WTC11 (cell line): ENCODE measurements around the gene IFT88. TPM values are rescaled to one million over a fixed set of nuclear protein-coding genes. Genes with fewer than 3 reads are reported as not detected.

Source experiments
- ATAC-seq: fragments of 200-7000 bp; cut with Tn5 transposase; 2 replicates; pipeline ENCODE4 v1.10.0; 2021; ENCODE audit warnings: mild to moderate bottlenecking, moderate library complexity
- CTCF ChIA-PET: fragments of 300-600 bp; sonication (Branson Sonifier 250); formaldehyde crosslinking; loops from one replicate; lab custom pipeline; 2021; ENCODE audit warnings: antibody characterized with exemption; lab: Charles Lee
- POLR2A ChIA-PET: fragments of 350-600 bp; sonication (Branson Sonifier 250); formaldehyde crosslinking; loops from one replicate; lab custom pipeline; 2021; ENCODE audit warnings: antibody characterized with exemption; lab: Charles Lee
- DNase-seq: peaks from one replicate; pipeline ENCODE4 v3.0.0; 2021; ENCODE audit warnings: low spot score
- H3K27ac Mint-ChIP-seq: 2 replicates; pipeline ENCODE4 v1.8.0; 2021; ENCODE audit warnings: mixed read lengths
- H3K27me3 Mint-ChIP-seq: 2 replicates; pipeline ENCODE4 v1.8.0; 2021; ENCODE audit warnings: low read depth, mild to moderate bottlenecking, moderate library complexity, mixed read lengths
- H3K36me3 Mint-ChIP-seq: 2 replicates; pipeline ENCODE4 v1.8.0; 2021; ENCODE audit warnings: mixed read lengths
- H3K4me1 Mint-ChIP-seq: 2 replicates; pipeline ENCODE4 v1.8.0; 2022; ENCODE audit warnings: mixed read lengths
- H3K4me3 Mint-ChIP-seq: 2 replicates; pipeline ENCODE4 v1.8.0; 2021; ENCODE audit warnings: mild to moderate bottlenecking, moderate library complexity, mixed read lengths
- H3K9me3 Mint-ChIP-seq: 2 replicates; pipeline ENCODE4 v1.8.0; 2021; ENCODE audit warnings: mixed read lengths
- ATF3 ChIP-seq: sonication (generic); formaldehyde crosslinking; conservative IDR thresholded peaks from 2 replicates; pipeline ENCODE4 v1.8.1; 2022; ENCODE audit warnings: mild to moderate bottlenecking, missing genetic modification reagents
- CBFB ChIP-seq: sonication (generic); formaldehyde crosslinking; IDR thresholded peaks from 2 replicates; pipeline ENCODE4 v1.8.1; 2022; ENCODE audit warnings: mild to moderate bottlenecking, low read depth, missing genetic modification reagents
- ESRRA ChIP-seq: sonication (generic); formaldehyde crosslinking; IDR thresholded peaks from 2 replicates; pipeline ENCODE4 v1.8.1; 2022; ENCODE audit warnings: mild to moderate bottlenecking, missing genetic modification reagents, borderline replicate concordance
- GRHL2 ChIP-seq: fragments of 250-450 bp; sonication (Bioruptor Pico); IDR thresholded peaks from 2 replicates; pipeline ENCODE4 v1.8.0; 2022; ENCODE audit warnings: mild to moderate bottlenecking, moderate library complexity; ENCODE audit not compliant: insufficient replicate concordance, severe bottlenecking
- GTF2I ChIP-seq: fragments of 250-450 bp; sonication (Bioruptor Pico); conservative IDR thresholded peaks from 2 replicates; pipeline ENCODE4 v1.4.0; 2021; ENCODE audit warnings: mild to moderate bottlenecking
- KAT7 ChIP-seq: sonication (generic); formaldehyde crosslinking; IDR thresholded peaks from 2 replicates; pipeline ENCODE4 v1.8.1; 2023; ENCODE audit warnings: missing genetic modification reagents, mild to moderate bottlenecking, borderline replicate concordance
- MYBL2 ChIP-seq: sonication (generic); formaldehyde crosslinking; IDR thresholded peaks from 2 replicates; pipeline ENCODE4 v1.8.1; 2023; ENCODE audit warnings: mild to moderate bottlenecking, moderate library complexity, missing genetic modification reagents
- NFATC4 ChIP-seq: fragments of 250-450 bp; sonication (Bioruptor Pico); IDR thresholded peaks from 2 replicates; pipeline ENCODE4 v1.9.0; 2021; ENCODE audit warnings: mild to moderate bottlenecking
- NR3C1 ChIP-seq: sonication (generic); formaldehyde crosslinking; conservative IDR thresholded peaks from 2 replicates; pipeline ENCODE4 v1.8.1; 2023; ENCODE audit warnings: low read depth, mild to moderate bottlenecking, missing genetic modification reagents
- SOX15 ChIP-seq: fragments of 250-450 bp; sonication (Bioruptor Pico); IDR thresholded peaks from 2 replicates; pipeline ENCODE4 v1.9.0; 2021; ENCODE audit warnings: mild to moderate bottlenecking
- TCF7 ChIP-seq: sonication (generic); formaldehyde crosslinking; IDR thresholded peaks from 2 replicates; pipeline ENCODE4 v1.8.0; 2022; ENCODE audit warnings: mild to moderate bottlenecking, low read depth, missing genetic modification reagents, moderate library complexity
- TP53 ChIP-seq: sonication (generic); formaldehyde crosslinking; IDR thresholded peaks from 2 replicates; pipeline ENCODE4 v1.8.1; 2023; ENCODE audit warnings: mild to moderate bottlenecking, missing genetic modification reagents
- ZNF263 ChIP-seq: sonication (generic); formaldehyde crosslinking; IDR thresholded peaks from 2 replicates; pipeline ENCODE4 v1.8.1; 2022; ENCODE audit warnings: low read depth, mild to moderate bottlenecking, moderate library complexity, missing genetic modification reagents
- ZNF317 ChIP-seq: sonication (generic); formaldehyde crosslinking; IDR thresholded peaks from 2 replicates; pipeline ENCODE4 v1.8.1; 2023; ENCODE audit warnings: low read depth, mild to moderate bottlenecking, moderate library complexity, missing genetic modification reagents, borderline replicate concordance
- ZNF423 ChIP-seq: fragments of 250-450 bp; sonication (Bioruptor Pico); IDR thresholded peaks from 2 replicates; pipeline ENCODE4 v2.1.2; 2022; ENCODE audit warnings: mild to moderate bottlenecking, moderate library complexity
- ZNF532 ChIP-seq: fragments of 250-450 bp; sonication (Bioruptor Pico); IDR thresholded peaks from 2 replicates; pipeline ENCODE4 v1.9.0; 2021; ENCODE audit warnings: mild to moderate bottlenecking, borderline replicate concordance
- total RNA-seq: library from RNA; stranded (reverse); gene quantifications from 3 replicates; pipeline ENCODE4 v1.2.3, GENCODE V29; 2021
- TF ChIP-seq, protein P1 (sequence below): sonication (generic); formaldehyde crosslinking; IDR thresholded peaks from 2 replicates; pipeline ENCODE4 v1.8.1; 2022; ENCODE audit warnings: low read depth, missing genetic modification reagents, borderline replicate concordance
- TF ChIP-seq, protein P2 (sequence below): sonication (generic); formaldehyde crosslinking; IDR thresholded peaks from 2 replicates; pipeline ENCODE4 v1.8.0; 2022; ENCODE audit warnings: mild to moderate bottlenecking, missing genetic modification reagents
- TF ChIP-seq, protein P3 (sequence below): sonication (generic); formaldehyde crosslinking; IDR thresholded peaks from 2 replicates; pipeline ENCODE4 v1.8.0; 2023; ENCODE audit warnings: missing genetic modification reagents
- TF ChIP-seq, protein P4 (sequence below): fragments of 250-450 bp; sonication (Bioruptor Pico); IDR thresholded peaks from 2 replicates; pipeline ENCODE4 v1.9.0; 2021; ENCODE audit warnings: mild to moderate bottlenecking

IFT88 gene
- total RNA-seq, 1 experiment from 2014 or later: 6.5 TPM

- DNase-seq (no peak), ATAC-seq (no peak)
- no peak for TF ChIP-seq KAT7
- TF ChIP-seq, protein P1, sequence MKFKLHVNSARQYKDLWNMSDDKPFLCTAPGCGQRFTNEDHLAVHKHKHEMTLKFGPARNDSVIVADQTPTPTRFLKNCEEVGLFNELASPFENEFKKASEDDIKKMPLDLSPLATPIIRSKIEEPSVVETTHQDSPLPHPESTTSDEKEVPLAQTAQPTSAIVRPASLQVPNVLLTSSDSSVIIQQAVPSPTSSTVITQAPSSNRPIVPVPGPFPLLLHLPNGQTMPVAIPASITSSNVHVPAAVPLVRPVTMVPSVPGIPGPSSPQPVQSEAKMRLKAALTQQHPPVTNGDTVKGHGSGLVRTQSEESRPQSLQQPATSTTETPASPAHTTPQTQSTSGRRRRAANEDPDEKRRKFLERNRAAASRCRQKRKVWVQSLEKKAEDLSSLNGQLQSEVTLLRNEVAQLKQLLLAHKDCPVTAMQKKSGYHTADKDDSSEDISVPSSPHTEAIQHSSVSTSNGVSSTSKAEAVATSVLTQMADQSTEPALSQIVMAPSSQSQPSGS: no peak
- TF ChIP-seq TP53 (CRISPR knock-in tag): no peak
- no peak for TF ChIP-seq CBFB (CRISPR knock-in tag)
- no peak for TF ChIP-seq ZNF317 (CRISPR knock-in tag)
- no peak for TF ChIP-seq ZNF263
- TF ChIP-seq, protein P2, sequence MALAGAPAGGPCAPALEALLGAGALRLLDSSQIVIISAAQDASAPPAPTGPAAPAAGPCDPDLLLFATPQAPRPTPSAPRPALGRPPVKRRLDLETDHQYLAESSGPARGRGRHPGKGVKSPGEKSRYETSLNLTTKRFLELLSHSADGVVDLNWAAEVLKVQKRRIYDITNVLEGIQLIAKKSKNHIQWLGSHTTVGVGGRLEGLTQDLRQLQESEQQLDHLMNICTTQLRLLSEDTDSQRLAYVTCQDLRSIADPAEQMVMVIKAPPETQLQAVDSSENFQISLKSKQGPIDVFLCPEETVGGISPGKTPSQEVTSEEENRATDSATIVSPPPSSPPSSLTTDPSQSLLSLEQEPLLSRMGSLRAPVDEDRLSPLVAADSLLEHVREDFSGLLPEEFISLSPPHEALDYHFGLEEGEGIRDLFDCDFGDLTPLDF (CRISPR knock-in tag): no peak
- TF ChIP-seq ZNF423 (CRISPR knock-in tag): no peak
- no peak for TF ChIP-seq GTF2I (CRISPR knock-in tag)
- no peak for TF ChIP-seq SOX15 (CRISPR knock-in tag)
- no peak for TF ChIP-seq NFATC4
- no peak for TF ChIP-seq NR3C1 (CRISPR knock-in tag)
- TF ChIP-seq TCF7: no peak
- no peak for TF ChIP-seq ESRRA (CRISPR knock-in tag)
- TF ChIP-seq ZNF532 (CRISPR knock-in tag): no peak
- no peak for TF ChIP-seq MYBL2 (CRISPR knock-in tag)
- TF ChIP-seq, protein P3, sequence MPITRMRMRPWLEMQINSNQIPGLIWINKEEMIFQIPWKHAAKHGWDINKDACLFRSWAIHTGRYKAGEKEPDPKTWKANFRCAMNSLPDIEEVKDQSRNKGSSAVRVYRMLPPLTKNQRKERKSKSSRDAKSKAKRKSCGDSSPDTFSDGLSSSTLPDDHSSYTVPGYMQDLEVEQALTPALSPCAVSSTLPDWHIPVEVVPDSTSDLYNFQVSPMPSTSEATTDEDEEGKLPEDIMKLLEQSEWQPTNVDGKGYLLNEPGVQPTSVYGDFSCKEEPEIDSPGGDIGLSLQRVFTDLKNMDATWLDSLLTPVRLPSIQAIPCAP (CRISPR knock-in tag): no peak
- TF ChIP-seq, protein P4, sequence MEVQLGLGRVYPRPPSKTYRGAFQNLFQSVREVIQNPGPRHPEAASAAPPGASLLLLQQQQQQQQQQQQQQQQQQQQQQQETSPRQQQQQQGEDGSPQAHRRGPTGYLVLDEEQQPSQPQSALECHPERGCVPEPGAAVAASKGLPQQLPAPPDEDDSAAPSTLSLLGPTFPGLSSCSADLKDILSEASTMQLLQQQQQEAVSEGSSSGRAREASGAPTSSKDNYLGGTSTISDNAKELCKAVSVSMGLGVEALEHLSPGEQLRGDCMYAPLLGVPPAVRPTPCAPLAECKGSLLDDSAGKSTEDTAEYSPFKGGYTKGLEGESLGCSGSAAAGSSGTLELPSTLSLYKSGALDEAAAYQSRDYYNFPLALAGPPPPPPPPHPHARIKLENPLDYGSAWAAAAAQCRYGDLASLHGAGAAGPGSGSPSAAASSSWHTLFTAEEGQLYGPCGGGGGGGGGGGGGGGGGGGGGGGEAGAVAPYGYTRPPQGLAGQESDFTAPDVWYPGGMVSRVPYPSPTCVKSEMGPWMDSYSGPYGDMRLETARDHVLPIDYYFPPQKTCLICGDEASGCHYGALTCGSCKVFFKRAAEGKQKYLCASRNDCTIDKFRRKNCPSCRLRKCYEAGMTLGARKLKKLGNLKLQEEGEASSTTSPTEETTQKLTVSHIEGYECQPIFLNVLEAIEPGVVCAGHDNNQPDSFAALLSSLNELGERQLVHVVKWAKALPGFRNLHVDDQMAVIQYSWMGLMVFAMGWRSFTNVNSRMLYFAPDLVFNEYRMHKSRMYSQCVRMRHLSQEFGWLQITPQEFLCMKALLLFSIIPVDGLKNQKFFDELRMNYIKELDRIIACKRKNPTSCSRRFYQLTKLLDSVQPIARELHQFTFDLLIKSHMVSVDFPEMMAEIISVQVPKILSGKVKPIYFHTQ (CRISPR knock-in tag): no peak
- no peak for TF ChIP-seq GRHL2 (CRISPR knock-in tag)
- no peak for TF ChIP-seq ATF3 (CRISPR knock-in tag)
- Mint-ChIP-seq H3K27me3 (peaks cover 16% of the 10 kb centered on the region), H3K27ac (no peak overlapping the region), H3K4me3 (no peak overlapping the region), H3K4me1 (peaks cover 34% of the 10 kb centered on the region), H3K9me3 (no peaks in the 10 kb centered on the region), H3K36me3 (no peaks in the 10 kb centered on the region)
- ChIA-PET POLR2A (no interaction called here), CTCF (interaction anchor here (1.0 to 1.9 kb wide), 6 partner anchors 9 to 221 kb away, joined by 3 to 6 read pairs (median 4); no protein-coding TSS in a partner anchor)
Observed at GRCh38 chr13:20717581-20718542, 150.9 kb downstream of the IFT88 start.
